Loucy (cell line): Measurements from ENCODE around the gene WWOX.

Source experiments
- CTCF ChIP-seq: fragments of 200-600 bp; sonication (generic); conservative IDR thresholded peaks from 2 replicates; pipeline ENCODE4 v1.5.1; 2014; ENCODE audit warnings: mild to moderate bottlenecking, antibody characterized with exemption, low read length
- EZH2phosphoT487 ChIP-seq: fragments of 200-600 bp; IDR thresholded peaks from 2 replicates; pipeline ENCODE4 v1.6.1; 2018; ENCODE audit warnings: antibody characterized with exemption, mild to moderate bottlenecking, moderate library complexity, borderline replicate concordance

DNA sequence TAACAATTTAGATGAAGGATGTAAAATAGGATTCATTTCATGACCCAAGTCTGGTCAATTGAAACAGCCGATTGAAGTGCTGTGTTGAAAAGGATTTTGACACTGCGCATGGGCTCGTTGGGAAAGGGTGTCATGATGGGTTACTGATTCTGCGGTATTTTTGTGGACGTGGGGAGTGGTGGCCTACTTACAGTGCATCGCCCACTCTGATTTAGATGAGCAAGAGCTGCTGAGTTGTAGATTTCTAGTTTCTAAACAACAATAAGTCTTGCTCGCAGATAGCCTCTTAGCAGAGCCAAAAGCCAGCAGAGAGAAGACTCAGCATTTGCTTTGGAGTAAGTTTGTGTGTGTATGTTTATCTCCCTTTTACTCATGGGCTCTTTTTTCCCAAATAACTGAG lies 770.0 kb downstream of the WWOX start:
- TF ChIP-seq CTCF (no peak), EZH2phosphoT487 (no peak)
